Adrenal gland (tissue), 12 donors: Measurements from ENCODE around the gene TSLP. TPM values are rescaled to one million over a fixed set of nuclear protein-coding genes. Genes with fewer than 3 reads are reported as not detected.
A peak's percentile ranks its signal among the peaks of the same experiment; 100 is the strongest.

Source experiments
- DNase-seq, 7 donors: peaks; one replicate each; pipeline ENCODE4 v3.0.0-alpha.2; 2019 to 2020
- H3K27ac ChIP-seq, 5 donors: fragments of 200-600 bp; sonication (generic) in 4 of 5; 1 replicate in 3 of 5; 2 replicates in 2 of 5; pipeline versions ENCODE4 v1.5.1 to v1.8.0; 2016 to 2020; ENCODE audit warnings: mild to moderate bottlenecking in 1 of 5
- H3K27me3 ChIP-seq: fragments of 200-600 bp; 2 replicates; pipeline ENCODE4 v1.8.0; 2021
- H3K36me3 ChIP-seq, 2 donors: fragments of 200-600 bp; replicated peaks in 1 of 2; 1 replicate in 1 of 2; 2 replicates in 1 of 2; pipeline versions ENCODE4 v1.5.1 to v1.8.0; 2018 to 2022
- H3K4me1 ChIP-seq, 2 donors: fragments of 200-600 bp; replicated peaks in 1 of 2; 1 replicate in 1 of 2; 2 replicates in 1 of 2; pipeline versions ENCODE4 v1.5.1 to v1.8.0; 2018 to 2021
- H3K4me3 ChIP-seq, 4 donors: fragments of 200-600 bp; sonication (generic) in 3 of 4; one replicate each; pipeline ENCODE4 v1.5.1; 2016 to 2018
- H3K9me3 ChIP-seq, 3 donors: fragments of 200-600 bp; sonication (generic) in 1 of 3; replicated peaks in 1 of 3; 1 replicate in 2 of 3; 2 replicates in 1 of 3; pipeline versions ENCODE4 v1.5.1 to v1.8.0; 2016 to 2021
- POLR2A ChIP-seq, 2 donors: fragments of 450-650 bp; IDR thresholded peaks; one replicate each; pipeline ENCODE4 v1.6.1; 2017; ENCODE audit warnings: antibody characterized with exemption in 2 of 2, mild to moderate bottlenecking in 2 of 2, moderate library complexity in 1 of 2
- WGBS, 4 donors: extraction: QIAGEN DNeasy Blood & Tissue Kit in 2 of 4; methylation state at CpG; one replicate each; pipeline versions ENCODE4 v1.1.5 to v1.1.7; 2013 to 2017; 5-methylcytosine and 5-hydroxymethylcytosine counted together
- intact Hi-C, 2 donors: fragments of 100-400 bp; cut with DNase I; formaldehyde crosslinking; loops; one replicate each; pipeline versions ENCODE4 v1.14.1 to v1.15.0; 2022 to 2023
- polyA plus RNA-seq, 3 donors: library from polyadenylated mRNA; stranded (reverse); fragments of 200-250 nt in 2 of 3; fragments of 350-450 nt in 1 of 3; fragmentation: Illumina TruSeq in 1 of 3; extraction: RNeasy Lipid Tissue Mini Kit (QIAGEN cat#74804) in 1 of 3; gene quantifications; one replicate each; pipeline ENCODE4 v1.2.3, GENCODE V29; 2013 to 2014
- total RNA-seq, 9 donors: library from RNA; depleted of rRNA in 4 of 9; stranded (reverse); fragments of >200 nt in 4 of 9; fragments of 120-200 nt in 1 of 9; fragmentation: NEBNext Ultra II Directional in 1 of 9; extraction: Animal tissue kit (Norgen Biotek cat#: 25700) in 1 of 9; gene quantifications; one replicate each; pipeline versions ENCODE4 v1.1.0 to v1.2.4, GENCODE V29; 2013 to 2023
- TF ChIP-seq, protein P1 (sequence below), 6 experiments: fragments of 450-650 bp in 4 of 6; fragments of 200-600 bp in 2 of 6; sonication (generic) in 1 of 6; IDR thresholded peaks; 1 replicate in 5 of 6; 2 replicates in 1 of 6; pipeline versions ENCODE4 v1.5.1 to v1.8.0; 2016 to 2021; ENCODE audit warnings: antibody characterized with exemption in 6 of 6, mild to moderate bottlenecking in 2 of 6, moderate library complexity in 1 of 6
- donor health status: healthy with polysubstance abuse.
- donor health status: Bipolar disorder and iron deficiency.
- donor health status: DM: yes; HTN: yes; CAD: no.
- donor health status: DM: no; HTN: no; CAD: no.
- donor health status: DM: no; HTN: no; CAD: no.
- donor health status: DM: yes; HTN: yes; CAD: no.

Gene TSLP
- total and polyA plus RNA-seq, 12 donors = 0.06 to 1.7 (median 0.87) TPM; not detected in 1

DNA sequence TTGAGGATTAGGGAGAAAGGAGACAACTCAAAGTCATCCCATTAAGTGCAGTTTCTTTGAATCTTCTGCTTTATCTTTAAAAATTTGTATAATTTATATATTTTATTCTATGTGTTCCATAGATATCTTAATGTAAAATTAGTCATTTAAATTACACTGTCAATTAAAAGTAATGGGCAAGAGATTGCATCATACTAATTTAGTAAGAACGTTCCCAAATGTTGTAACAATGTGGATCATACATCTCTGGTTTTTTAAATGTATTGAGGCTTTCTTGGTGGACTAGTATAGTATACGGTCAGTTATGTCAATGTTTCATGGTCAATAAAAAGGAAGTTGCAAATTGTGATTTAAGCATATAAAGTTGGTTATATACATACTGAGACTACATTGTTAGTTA lies 6.2 kb downstream of the TSLP start:
- H3K4me1 ChIP-seq = peaks cover 0 to 7% of the 10 kb centered on the region in 2 donors
- H3K9me3 ChIP-seq = no peaks in the 10 kb centered on the region
- no peak overlapping the region for H3K4me3 ChIP-seq
- peaks cover 5% of the 10 kb centered on the region for H3K27me3 ChIP-seq
- no peak for DNase-seq
- intact Hi-C loops = no loop called here
- no peak overlapping the region for H3K27ac ChIP-seq
- H3K36me3 ChIP-seq = no peaks in the 10 kb centered on the region
- 64 to 73% (median 66%) methylated on average over 2 of the region's 2 CpGs for WGBS, 4 donors
- TF ChIP-seq, protein P1, sequence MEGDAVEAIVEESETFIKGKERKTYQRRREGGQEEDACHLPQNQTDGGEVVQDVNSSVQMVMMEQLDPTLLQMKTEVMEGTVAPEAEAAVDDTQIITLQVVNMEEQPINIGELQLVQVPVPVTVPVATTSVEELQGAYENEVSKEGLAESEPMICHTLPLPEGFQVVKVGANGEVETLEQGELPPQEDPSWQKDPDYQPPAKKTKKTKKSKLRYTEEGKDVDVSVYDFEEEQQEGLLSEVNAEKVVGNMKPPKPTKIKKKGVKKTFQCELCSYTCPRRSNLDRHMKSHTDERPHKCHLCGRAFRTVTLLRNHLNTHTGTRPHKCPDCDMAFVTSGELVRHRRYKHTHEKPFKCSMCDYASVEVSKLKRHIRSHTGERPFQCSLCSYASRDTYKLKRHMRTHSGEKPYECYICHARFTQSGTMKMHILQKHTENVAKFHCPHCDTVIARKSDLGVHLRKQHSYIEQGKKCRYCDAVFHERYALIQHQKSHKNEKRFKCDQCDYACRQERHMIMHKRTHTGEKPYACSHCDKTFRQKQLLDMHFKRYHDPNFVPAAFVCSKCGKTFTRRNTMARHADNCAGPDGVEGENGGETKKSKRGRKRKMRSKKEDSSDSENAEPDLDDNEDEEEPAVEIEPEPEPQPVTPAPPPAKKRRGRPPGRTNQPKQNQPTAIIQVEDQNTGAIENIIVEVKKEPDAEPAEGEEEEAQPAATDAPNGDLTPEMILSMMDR (IDR thresholded peaks at IDR 0.05) = no peak
- no peak for TF ChIP-seq POLR2A (IDR thresholded peaks at IDR 0.05)

GRCh38 chr5:111079846-111080245 lies 8.3 kb downstream of the TSLP start:
- no peaks in the 10 kb centered on the region for H3K27me3 ChIP-seq
- H3K36me3 ChIP-seq = no peaks in the 10 kb centered on the region
- H3K4me1 ChIP-seq = no peaks in the 10 kb centered on the region
- no peak for DNase-seq
- no peak overlapping the region for H3K4me3 ChIP-seq
- WGBS, 4 donors = 63 to 78% (median 73%) methylated on average over 1 of the region's 1 CpG
- TF ChIP-seq, protein P1 (IDR thresholded peaks at IDR 0.05) = no peak
- H3K27ac ChIP-seq = no peak overlapping the region
- no peaks in the 10 kb centered on the region for H3K9me3 ChIP-seq
- intact Hi-C loops = no loop called here

DNA sequence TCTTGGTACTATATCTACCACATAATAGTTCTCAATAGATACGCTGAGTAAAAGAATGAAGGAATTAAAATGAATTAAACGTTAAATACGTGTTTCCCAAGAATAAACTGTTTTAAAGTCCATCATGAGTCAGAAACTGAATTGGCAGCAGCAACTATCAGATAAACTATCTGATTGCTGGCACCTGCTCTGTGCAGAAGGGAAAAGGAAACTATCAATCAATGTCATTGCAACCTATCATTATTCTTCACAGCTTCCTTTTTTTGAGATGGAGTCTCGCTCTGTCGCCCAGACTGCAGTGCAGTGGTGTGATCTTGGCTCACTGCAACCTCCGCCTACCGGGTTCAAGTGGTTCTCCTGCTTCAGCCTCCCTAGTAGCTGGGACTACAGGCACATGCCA lies 11.8 kb downstream of the TSLP start:
- TF ChIP-seq, protein P1 (IDR thresholded peaks at IDR 0.05) = no peak
- no peak for TF ChIP-seq POLR2A (IDR thresholded peaks at IDR 0.05)
- 57 to 65% (median 64%) methylated on average over 7 of the region's 7 CpGs for WGBS, 4 donors
- Histone ChIP-seq H3K27ac (no peak overlapping the region), H3K4me3 (no peak overlapping the region), H3K4me1 (no peaks in the 10 kb centered on the region), H3K9me3 (no peaks in the 10 kb centered on the region), H3K36me3 (no peaks in the 10 kb centered on the region), H3K27me3 (no peaks in the 10 kb centered on the region)
- DNase-seq = no peak
- intact Hi-C loops = no loop called here

DNA sequence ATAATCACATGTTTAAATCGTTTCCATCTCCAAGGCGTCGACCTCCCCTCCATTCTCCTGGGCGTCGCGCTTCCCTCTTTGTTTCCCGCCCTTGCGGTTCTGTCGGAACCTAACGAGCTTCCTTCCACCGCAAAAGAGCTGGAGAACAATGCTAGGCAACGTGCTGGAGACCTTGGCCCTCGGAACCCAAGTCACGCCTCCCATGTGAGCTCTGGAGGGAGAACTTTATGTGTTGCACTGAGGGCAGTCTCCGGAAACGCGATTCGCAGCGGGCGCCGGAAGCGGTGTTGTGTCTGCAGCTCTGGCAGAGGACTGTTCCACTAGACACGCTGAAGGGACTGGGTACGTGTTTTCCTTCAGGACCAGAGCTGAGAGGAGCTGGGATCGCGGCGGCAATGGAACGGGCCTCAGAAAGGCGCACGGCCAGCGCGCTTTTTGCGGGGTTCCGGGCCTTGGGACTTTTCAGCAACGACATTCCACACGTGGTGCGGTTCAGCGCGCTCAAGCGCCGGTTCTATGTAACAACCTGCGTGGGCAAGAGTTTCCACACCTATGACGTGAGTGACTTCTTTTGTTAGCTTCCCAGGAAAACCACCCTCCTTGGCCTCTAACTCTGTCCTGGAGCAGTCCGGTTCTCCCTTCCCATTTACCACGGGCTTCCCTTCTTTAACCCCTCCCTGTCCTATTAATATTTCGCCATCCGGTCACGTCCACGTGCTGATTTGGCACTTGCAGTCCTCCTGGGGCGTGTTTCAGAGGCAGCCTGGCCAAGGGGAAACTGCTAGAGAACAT lies 20.7 kb downstream of the TSLP start, which contains the start of gene WDR36:
Gene WDR36, plus strand, starts transcription at position 287 of the 792 bp plus-strand sequence. Its CDS starts 109 bp downstream, at position 396.
- Histone ChIP-seq H3K27me3 (no peaks in the 10 kb centered on the region), H3K4me3 (peak within 1 kb of the TSS; percentile 76 to 87 (median 80)), H3K27ac (peak within 1 kb of the TSS; percentile 40 to 91 (median 73)), H3K9me3 (no peaks in the 10 kb centered on the region), H3K4me1 (peaks cover 11 to 28% of the 10 kb centered on the region in 2 donors), H3K36me3 (peaks cover 0 to 6% of the 10 kb centered on the region in 2 donors)
- intact Hi-C loops = loop anchor here in 1 of 2 donors (10.0 kb wide), 1 partner anchor 337 kb away; no protein-coding TSS in a partner anchor
- TF ChIP-seq, protein P1 (IDR thresholded peaks at IDR 0.05) = peak in 1 of 6 experiments; percentile 8
- TF ChIP-seq POLR2A (IDR thresholded peaks at IDR 0.05) = peak in 1 of 2 donors; percentile 39
- WGBS, 4 donors = 1 to 3% (median 1%) methylated on average over 22 to 50 of the region's 50 CpGs
- peak; percentile 90 to 95 (median 92) for DNase-seq
